Measurements from ENCODE around the gene MIEN1. TPM values are rescaled to one million over a fixed set of nuclear protein-coding genes. Genes with fewer than 3 reads are reported as not detected.

Gene MIEN1
- total and polyA plus RNA-seq, 2 donors (not counting 1 experiment from before 2014, with no cell fraction given) = 41.1 to 63.2 TPM

- ChIA-PET CTCF (interaction anchor here (0.6 to 2.2 kb wide), 13 partner anchors 9 to 229 kb away, joined by 3 to 19 read pairs (median 4); partner anchors contain the start of genes IKZF3, MIEN1 and PSMD3), POLR2A (interaction anchor here (0.6 to 1.6 kb wide), 5 partner anchors 14 to 343 kb away, joined by 3 to 15 read pairs (median 3); partner anchors contain the start of gene MIEN1)
- ATAC-seq (ENCODE audit: low read depth) (no peak), DNase-seq (no peak)
- Mint-ChIP-seq H3K27me3 (no peaks in the 10 kb centered on the region), H3K9me3 (ENCODE audit: insufficient read depth) (no peaks in the 10 kb centered on the region), H3K4me1 (peaks cover 43% of the 10 kb centered on the region), H3K4me3 (peak overlapping the region; percentile 86), H3K27ac (peak overlapping the region; percentile 97)
- Histone ChIP-seq H3K9ac (ENCODE audit: low read length) (no peak overlapping the region), H3K27ac (ENCODE audit: low read length in 2 of 2) (no peak overlapping the region), H3K27me3 (replicated peaks in 1 of 4; ENCODE audit: control extremely low read depth in 1 of 4, control insufficient read depth in 3 of 4, insufficient read depth in 4 of 4, low read length in 3 of 4) (no peaks in the 10 kb centered on the region), H3K79me2 (ENCODE audit: control insufficient read depth, insufficient read depth, low read length) (peaks cover 5% of the 10 kb centered on the region), H3K36me3 (replicated peaks in 1 of 2; ENCODE audit: control extremely low read depth in 1 of 2, control insufficient read depth in 1 of 2, extremely low read depth in 1 of 2, insufficient read depth in 2 of 2, low read length in 1 of 2) (no peaks in the 10 kb centered on the region), H4K20me1 (ENCODE audit: control insufficient read depth, insufficient read depth, low read length, poor library complexity, severe bottlenecking) (no peaks in the 10 kb centered on the region), H2AFZ (ENCODE audit: insufficient read depth, low read depth, low read length, poor library complexity, severe bottlenecking) (no peak overlapping the region), H3K4me1 (ENCODE audit: control insufficient read depth in 2 of 2, insufficient read depth in 2 of 2, low read length in 2 of 2) (peaks cover 37 to 40% of the 10 kb centered on the region in 2 donors), H3K4me2 (replicated peaks; ENCODE audit: low read depth, low read length, poor library complexity, severe bottlenecking) (no peak overlapping the region), H3K9me3 (ENCODE audit: control extremely low read depth in 1 of 3, control insufficient read depth in 2 of 3, insufficient read depth in 1 of 3, low read length in 2 of 3) (peaks cover 0 to 6% (median 0%) of the 10 kb centered on the region in 3 donors), H3K4me3 (ENCODE audit: control extremely low read depth in 1 of 5, extremely low read depth in 1 of 5, insufficient read depth in 1 of 5, low read depth in 2 of 5, low read length in 4 of 5) (no peak overlapping the region)
- 90% methylated on average over 4 of the region's 13 CpGs for WGBS (ENCODE audit: insufficient coverage)
- TF ChIP-seq CTCF (IDR thresholded peaks at IDR 0.05) (no peak), EZH2 (IDR thresholded peaks at IDR 0.05; ENCODE audit: borderline replicate concordance, insufficient read depth, low read depth, low read length, poor library complexity, severe bottlenecking) (no peak)
- intact Hi-C loops (cut with micrococcal nuclease) = loop anchor here (5.0 to 10.0 kb wide), 3 partner anchors 75 to 172 kb away; partner anchors contain the start of genes LRRC3C, ORMDL3 and STARD3
Observed at GRCh38 chr17:39752241-39752881, 22.0 kb upstream of the MIEN1 start.

- Histone ChIP-seq H4K20me1 (ENCODE audit: control insufficient read depth, insufficient read depth, low read length, poor library complexity, severe bottlenecking) (no peaks in the 10 kb centered on the region), H3K4me3 (ENCODE audit: control extremely low read depth in 1 of 5, extremely low read depth in 1 of 5, insufficient read depth in 1 of 5, low read depth in 2 of 5, low read length in 4 of 5) (no peak overlapping the region), H3K27ac (ENCODE audit: low read length in 2 of 2) (no peak overlapping the region), H3K27me3 (replicated peaks in 1 of 4; ENCODE audit: control extremely low read depth in 1 of 4, control insufficient read depth in 3 of 4, insufficient read depth in 4 of 4, low read length in 3 of 4) (no peaks in the 10 kb centered on the region), H3K79me2 (ENCODE audit: control insufficient read depth, insufficient read depth, low read length) (peaks cover 5% of the 10 kb centered on the region), H3K4me1 (ENCODE audit: control insufficient read depth in 2 of 2, insufficient read depth in 2 of 2, low read length in 2 of 2) (peaks cover 30 to 33% of the 10 kb centered on the region in 2 donors), H3K36me3 (replicated peaks in 1 of 2; ENCODE audit: control extremely low read depth in 1 of 2, control insufficient read depth in 1 of 2, extremely low read depth in 1 of 2, insufficient read depth in 2 of 2, low read length in 1 of 2) (no peaks in the 10 kb centered on the region), H3K9ac (ENCODE audit: low read length) (no peak overlapping the region), H3K4me2 (replicated peaks; ENCODE audit: low read depth, low read length, poor library complexity, severe bottlenecking) (no peak overlapping the region), H2AFZ (ENCODE audit: insufficient read depth, low read depth, low read length, poor library complexity, severe bottlenecking) (no peak overlapping the region), H3K9me3 (ENCODE audit: control extremely low read depth in 1 of 3, control insufficient read depth in 2 of 3, insufficient read depth in 1 of 3, low read length in 2 of 3) (peaks cover 0 to 6% (median 0%) of the 10 kb centered on the region in 3 donors)
- intact Hi-C loops (cut with micrococcal nuclease) = loop anchor here (5.0 to 10.0 kb wide), 3 partner anchors 74 to 173 kb away; partner anchors contain the start of genes LRRC3C, ORMDL3 and STARD3
- POLR2A ChIA-PET = interaction anchor here (1.0 kb wide), 1 partner anchor 110 kb away, joined by 3 read pairs; no protein-coding TSS in a partner anchor
- TF ChIP-seq CTCF (IDR thresholded peaks at IDR 0.05) (no peak), EZH2 (IDR thresholded peaks at IDR 0.05; ENCODE audit: borderline replicate concordance, insufficient read depth, low read depth, low read length, poor library complexity, severe bottlenecking) (no peak)
- Mint-ChIP-seq H3K4me1 (peaks cover 36% of the 10 kb centered on the region), H3K27ac (peak overlapping the region; percentile 53), H3K9me3 (ENCODE audit: insufficient read depth) (no peaks in the 10 kb centered on the region), H3K27me3 (no peaks in the 10 kb centered on the region), H3K4me3 (no peak overlapping the region)
- CTCF ChIA-PET = interaction anchor here (0.6 to 2.2 kb wide), 3 partner anchors 86 to 130 kb away, joined by 3 to 19 read pairs (median 17); no protein-coding TSS in a partner anchor
- no peak for DNase-seq
- ATAC-seq (ENCODE audit: low read depth) = no peak
- WGBS (ENCODE audit: insufficient coverage) = 94% methylated on average over 10 of the region's 10 CpGs
Observed at GRCh38 chr17:39751637-39752036, 21.3 kb upstream of the MIEN1 start.
